GM20431 (cell line): ENCODE measurements around the gene FOXO3.

ENCODE experiments used
- in situ Hi-C: fragments of 300-500 bp; cut with MseI, MboI; formaldehyde crosslinking; loops from one replicate; pipeline ENCODE4 v1.15.0; 2020; ENCODE audit warnings: low sequenced_read_pairs; ENCODE audit not compliant: unreplicated experiment

Gene FOXO3

DNA sequence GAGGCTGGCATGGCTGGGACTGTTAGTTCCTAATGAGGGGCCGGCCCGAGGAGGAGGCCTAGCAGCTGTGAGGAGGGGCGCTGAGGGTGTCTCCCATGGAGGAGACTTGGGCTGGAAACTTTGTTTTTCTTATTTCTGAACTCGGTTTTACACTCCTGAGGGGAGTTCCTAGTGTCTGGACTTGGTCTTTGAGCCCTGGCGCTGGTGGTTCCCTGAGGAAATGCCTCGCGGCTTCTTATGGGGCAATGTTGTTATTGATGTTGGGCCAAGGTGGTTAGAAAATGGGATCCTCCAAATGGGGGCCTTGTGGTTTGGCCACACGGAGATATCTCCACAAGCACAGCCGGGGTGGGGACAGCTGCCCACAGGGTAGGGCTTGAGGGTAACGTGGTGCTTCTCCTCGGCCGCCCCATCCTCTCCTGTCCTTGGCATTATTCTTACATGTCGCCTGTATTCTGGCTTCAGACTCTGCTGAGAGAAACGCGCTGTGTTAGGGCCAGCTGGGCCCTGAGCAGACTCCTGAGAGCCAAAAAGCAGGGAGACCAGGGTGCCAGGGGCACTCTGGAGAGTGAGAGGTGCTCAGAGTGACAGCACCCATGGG lies 136.9 kb downstream of the FOXO3 start:
- in situ Hi-C loops, result no loop called here

- in situ Hi-C loops, result no loop called here
These were observed 138.0 kb downstream of the FOXO3 start for GRCh38 chr6:108698593-108699289.

DNA sequence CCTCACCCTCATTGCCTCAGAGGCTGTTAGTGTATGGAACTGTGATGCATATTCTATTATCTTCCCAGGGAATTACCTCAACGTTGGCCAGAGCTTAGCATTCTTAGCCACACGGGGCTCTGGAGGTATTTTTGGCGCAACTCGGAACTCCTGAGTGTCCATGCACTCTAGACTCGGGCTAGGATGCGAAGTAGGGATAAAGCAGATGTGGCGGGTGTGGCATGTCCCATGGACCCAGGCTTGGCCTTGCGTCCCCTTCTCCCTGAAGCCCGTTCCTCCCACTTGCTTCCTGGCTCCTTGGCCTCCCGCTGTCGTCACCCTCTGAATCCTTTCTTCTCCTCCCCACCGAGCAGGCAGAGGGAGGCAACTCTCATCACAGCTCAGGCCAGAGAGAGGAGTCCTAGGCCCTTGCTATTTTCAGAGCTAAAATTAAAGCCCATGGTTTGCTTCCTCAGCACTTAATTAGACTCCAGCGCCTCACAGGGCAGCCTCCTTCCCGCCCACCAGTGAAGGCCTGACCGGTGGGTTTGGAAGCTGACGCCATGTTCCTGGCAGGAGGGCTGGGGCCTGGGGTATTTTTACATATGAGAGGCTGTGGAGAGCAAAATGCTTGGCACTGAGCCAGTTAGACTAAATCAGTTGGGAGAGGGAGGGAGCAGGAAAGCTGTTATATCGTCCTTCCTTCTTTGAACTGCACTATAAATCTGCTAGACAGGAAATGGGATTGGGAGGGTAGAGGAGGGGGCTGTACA lies 138.7 kb downstream of the FOXO3 start:
- in situ Hi-C loops, result no loop called here

DNA sequence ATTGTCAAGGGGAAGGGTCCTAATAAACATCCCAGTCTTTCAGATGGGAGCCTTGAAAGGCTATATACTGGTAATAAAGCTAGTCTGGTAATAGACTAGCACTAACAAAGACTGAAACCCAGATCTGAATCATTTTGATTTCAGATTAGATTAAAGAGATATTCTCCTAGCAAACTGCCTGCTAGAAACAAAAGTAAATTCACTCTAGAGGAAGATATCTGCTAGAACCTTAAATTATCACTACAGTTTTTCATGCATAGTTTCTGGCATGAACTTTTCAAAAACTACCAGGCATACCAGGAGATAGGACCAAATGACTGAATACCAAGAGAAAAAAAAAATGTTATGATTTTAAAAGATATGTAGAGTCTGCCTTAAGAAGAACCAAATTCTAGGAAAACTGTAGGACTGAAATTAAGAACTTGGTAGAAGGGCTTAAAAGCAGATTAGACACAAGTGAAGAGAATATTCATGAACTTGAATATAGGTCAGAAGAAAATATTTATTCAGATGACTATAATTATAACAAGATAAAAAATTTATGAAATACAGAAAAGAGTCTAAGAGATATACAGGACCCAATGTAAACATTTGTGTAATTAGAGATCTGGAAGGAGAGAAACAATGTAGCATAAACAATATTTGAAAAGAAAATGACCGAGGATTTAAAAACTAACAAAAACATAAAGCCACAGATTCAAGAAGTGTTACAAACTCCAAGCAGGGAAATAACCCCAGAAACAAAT lies 141.6 kb downstream of the FOXO3 start:
- in situ Hi-C loops, result no loop called here

- in situ Hi-C loops, result no loop called here
These were observed 145.9 kb downstream of the FOXO3 start for GRCh38 chr6:108706649-108707048.

- in situ Hi-C loops, result no loop called here
These were observed 146.7 kb downstream of the FOXO3 start for GRCh38 chr6:108707328-108707976.

DNA sequence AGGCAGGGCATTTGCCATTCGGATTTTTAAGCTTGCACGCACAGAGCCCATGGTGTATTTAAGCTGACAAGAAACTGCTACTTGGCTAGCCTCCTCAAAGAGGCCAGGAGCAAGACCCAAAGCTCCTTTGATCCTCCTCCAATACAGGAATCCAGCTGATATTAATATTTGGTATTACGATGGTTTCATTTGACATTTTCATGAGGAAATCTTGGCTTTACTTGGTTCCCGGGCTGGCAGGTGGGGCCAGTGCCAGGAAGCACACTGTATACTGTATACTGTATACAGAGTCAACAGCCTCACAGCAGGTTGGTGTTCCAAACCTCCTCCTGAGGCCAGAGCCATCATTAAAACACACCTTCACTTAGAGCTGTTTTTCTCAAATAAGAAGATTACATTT lies 149.3 kb downstream of the FOXO3 start:
- in situ Hi-C loops, result no loop called here

DNA sequence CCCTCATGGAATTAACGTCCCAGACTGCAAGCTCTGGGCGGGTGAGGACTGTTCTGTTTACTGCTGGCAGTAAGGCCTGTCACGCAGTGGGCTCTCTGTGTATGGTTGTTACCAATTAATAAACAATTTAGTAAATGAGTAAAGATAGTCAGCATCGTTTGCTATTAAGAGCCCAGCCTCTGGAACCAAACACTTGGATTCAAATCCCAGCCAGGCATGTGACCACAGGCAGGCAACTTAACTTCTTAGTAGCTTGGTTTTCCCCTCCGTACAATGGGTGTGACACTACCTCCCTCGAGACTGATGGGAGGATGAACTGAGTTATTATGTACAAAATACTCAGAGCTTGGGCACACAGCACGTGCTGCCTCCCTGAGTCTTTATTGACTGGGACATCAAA lies 149.8 kb downstream of the FOXO3 start:
- in situ Hi-C loops, result no loop called here

DNA sequence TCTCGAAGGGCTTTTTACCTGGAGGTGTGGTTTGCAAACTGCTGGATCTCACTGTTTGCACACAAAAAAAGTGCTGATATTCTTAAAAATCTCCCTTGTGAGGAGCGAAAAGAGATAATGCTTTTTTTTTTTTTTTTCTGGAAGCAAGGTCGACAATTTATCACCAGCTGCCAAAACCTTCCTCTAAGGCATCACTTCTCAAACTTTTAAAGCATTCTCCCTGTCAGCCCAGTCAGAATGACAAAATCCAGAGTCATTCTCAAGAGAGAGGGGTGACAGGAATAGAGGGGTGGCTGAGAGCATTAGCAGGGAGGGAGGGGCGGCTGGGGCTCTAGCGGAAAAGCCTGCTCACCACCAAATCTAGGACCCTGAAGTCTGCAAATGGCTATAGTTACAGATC lies 150.4 kb downstream of the FOXO3 start:
- in situ Hi-C loops, result no loop called here

GRCh38 chr6:108711826-108712225 lies 151.1 kb downstream of the FOXO3 start:
- in situ Hi-C loops, result no loop called here

DNA sequence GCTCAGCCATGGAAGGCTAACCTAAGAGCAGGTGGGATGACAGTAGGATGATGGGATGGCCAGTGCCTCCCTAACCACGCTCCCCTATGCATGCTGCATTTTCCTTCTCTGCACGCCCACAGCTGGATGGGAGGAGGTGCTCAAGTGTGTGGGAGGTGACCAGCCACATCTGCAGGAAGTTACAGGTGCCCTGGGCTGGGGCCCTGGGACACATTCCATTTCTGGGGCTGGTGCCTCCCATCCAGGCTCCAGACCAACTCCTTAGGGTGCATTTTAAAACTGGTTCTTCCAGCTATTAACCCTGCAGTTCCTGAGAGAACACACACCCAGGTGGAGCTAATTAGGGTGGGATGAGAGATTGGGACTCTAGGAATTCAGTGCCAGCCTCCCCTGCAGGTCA lies 152.2 kb downstream of the FOXO3 start:
- in situ Hi-C loops, result no loop called here

DNA sequence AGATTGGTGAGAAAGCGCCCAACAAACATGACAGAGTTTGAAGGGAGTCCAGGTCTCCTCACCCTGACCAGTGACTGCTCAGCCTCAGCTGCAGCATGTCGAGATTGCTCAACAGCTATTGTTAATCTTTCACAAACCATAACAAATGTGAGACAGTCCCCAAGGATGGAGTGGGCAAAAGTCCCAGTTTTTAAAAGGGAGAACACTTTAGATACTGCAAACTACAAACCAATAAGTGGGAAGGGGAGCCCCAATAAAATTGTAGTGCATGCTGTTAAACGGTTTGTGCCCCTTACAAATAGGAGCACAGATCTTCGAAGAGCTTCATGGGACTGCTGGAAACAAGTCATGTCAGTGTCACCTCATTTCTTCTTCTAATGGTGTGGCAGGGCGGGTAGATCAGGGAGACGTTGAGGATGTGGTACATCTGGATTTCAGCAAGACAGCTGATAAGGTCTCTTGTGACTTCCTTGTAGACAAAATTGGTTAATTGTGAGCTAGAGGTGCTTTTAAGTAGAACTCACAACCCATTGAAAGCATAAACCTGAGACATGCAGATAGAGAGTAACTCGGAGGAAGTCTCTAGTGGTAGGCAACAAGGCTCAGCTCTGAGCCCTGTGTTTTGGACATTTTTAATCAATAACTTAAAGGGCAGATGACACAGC lies 153.5 kb downstream of the FOXO3 start:
- in situ Hi-C loops, result no loop called here

DNA sequence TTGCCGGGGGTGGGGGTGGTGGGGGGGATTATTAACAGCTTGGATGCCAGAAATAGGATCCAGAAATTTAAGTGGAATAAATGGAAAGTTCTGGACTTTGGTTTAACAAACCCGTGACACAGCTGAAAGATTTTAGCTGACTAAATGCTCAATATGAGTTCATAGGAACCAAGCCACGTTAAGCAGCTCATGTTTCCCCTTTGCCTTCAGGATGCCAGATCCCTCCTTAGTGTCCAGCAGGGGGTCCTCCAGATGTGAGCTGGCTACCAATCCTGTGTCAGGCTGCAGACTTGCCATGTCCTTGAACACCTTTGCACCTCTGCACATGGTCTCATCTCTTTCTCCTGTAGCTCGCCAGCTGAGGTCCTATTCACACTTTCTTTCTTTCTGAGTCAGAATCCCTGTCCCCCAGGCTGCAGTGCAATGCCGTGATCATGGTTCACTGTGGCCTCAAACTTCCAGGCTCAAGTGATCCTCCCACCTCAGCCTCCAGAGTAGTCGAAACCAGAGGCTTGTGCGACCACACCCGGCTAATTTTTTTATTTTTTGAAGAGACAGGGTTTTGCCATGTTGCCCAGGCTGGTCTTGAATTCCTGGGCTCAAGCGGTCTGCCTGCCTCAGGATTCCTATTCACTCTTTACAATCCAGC lies 154.2 kb downstream of the FOXO3 start:
- in situ Hi-C loops, result no loop called here

GRCh38 chr6:108715832-108716231 lies 155.1 kb downstream of the FOXO3 start:
- in situ Hi-C loops, result no loop called here

- in situ Hi-C loops, result no loop called here
These were observed 156.4 kb downstream of the FOXO3 start for GRCh38 chr6:108716801-108717791.

- in situ Hi-C loops, result no loop called here
These were observed 158.8 kb downstream of the FOXO3 start for GRCh38 chr6:108719477-108719876.

GRCh38 chr6:108720827-108721226 lies 160.1 kb downstream of the FOXO3 start:
- in situ Hi-C loops, result no loop called here

DNA sequence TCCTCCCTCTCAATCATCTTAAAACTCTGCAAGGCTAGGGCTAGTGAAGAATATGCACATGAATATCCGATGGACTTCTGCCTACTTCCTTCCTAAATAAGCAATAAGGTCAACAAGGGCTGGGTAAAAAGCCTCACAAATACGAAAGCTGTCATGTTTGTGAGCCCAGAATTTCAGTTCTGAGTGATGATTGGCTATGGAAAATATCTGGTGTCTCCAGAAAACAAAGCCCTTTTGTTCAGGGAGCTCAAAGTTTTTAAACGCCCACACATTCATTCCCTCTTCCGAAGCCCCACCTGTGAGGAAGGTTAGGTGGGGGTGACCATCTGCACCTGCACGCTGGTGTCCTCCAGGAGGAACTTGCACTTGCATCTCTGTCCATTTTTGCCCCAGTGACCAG lies 160.6 kb downstream of the FOXO3 start:
- in situ Hi-C loops, result no loop called here
